Kidney glomerular epithelial cell (primary cell): ENCODE data around the gene AGBL1.
"Not testable (repeated sequence)": the region's sequence is repeated elsewhere in the genome, so short reads cannot be mapped to it uniquely, and the experiment has no call there.

ENCODE experiments used
- DNase-seq: peaks from one replicate; lab custom pipeline; 2025; lab: John Stamatoyannopoulos, UW

Gene AGBL1

DNA sequence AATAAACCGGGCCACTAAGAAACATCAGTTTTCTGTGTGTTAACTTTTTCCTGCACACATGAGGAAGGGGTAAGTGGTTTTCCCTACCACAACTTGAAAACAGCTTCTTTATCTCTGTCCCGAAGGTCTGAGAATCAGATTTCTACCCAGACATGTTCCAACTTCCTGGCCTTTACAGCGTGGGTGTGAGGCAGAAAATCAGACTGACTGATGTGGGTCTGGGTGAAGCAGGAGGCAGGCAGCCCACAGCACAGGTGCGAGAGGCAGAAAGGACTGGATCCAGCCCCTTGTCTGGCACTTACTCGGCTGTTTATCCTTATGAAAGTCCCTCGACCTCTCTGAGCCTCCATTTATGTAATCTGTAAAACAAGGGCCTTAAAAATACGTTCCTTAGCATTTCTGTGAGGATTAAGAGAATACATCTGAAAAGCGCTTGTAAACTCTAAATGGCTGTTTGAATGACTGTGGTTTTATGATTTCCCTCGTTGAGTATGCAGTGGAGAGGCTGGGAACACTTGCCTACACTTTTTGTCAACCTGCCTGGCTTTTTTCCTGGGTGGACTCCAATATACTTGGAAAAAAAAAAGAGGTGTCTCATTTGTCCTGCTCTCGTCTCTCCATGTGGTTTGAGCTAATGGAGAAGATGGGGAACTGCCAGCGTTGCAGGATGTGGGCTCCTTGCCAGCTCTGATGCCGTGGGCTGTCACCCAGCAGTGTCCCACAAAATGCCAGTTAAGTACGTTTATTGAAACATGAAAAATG is 3.1 kb downstream of the AGBL1 start:
- DNase-seq = no peak

DNA sequence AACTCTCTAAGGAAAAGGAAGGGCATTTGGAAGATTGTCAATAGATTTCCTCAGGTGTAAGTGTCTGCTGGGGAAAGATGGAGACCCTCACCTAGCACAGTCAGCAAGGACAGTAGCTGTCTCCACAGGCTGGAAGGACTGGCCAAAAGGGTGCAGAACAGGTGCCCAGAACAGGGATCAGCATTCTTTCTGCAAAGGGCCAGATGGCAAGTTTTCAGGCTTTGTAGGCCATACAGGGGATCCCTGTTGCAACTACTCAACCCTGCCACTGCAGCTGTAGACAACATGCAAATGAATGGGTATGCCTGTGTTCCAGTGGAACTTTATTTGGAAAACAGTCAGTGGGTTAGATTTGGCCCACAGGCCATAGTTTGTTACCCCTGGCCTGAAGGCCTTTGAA is 8.1 kb downstream of the AGBL1 start:
- no peak for DNase-seq

DNA sequence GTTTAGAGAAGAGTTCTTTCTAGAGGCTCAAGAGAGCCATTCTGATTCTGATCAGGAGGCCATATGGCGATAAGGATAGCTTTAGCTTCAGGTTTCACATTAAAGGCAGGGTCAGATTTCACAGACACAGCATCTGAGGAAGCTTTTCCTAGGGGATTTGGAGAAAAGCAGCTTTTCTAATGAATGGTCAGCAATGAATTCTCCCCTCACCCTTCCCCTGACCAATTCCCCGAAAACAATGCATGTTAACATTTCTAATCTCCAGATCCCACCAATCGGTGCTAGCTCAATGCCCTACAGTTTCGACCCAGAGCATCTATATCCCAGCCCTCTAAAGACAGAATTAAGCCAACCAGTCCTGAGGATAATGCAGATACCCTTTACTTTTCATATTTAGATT is 9.8 kb downstream of the AGBL1 start:
- DNase-seq = no peak

DNA sequence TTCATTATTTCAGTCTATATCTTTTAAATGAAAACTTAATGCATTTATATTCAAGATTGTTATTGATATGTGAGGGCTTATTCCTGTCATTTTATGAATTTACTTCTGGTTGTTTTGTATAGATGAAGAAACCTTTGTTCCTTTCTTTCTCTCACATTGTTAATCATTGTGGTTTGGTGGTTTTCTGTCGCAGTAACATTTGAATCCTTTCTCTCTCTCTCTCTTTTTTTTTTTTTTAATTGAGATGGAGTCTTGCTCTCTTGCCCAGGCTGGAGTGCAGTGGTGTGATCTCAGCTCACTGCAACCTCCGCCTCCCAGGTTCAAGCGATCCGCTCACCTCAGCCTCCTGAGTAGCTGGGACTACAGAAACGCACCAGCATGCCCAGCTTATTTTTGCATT is 22.1 kb downstream of the AGBL1 start:
- DNase-seq = no peak

DNA sequence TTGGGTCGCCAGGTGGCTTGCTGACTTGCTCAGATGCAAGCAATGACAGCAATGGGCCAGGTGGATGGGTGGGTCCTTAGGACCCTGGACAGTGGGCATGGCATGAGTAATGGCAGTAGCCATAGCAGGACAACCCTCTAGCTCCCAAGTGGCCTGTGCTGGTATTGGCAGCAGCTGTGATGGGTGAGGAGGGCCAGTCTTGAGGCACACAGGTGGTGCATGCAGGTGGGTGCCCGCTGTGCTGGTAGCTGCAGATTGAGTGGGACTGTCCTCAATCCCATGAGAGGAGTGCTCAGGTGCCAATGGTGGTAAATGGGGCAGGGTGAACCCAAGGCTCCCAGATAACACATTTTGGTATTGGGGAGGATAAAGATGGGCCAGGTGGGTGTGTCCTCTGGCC is 24.2 kb downstream of the AGBL1 start:
- no peak for DNase-seq

DNA sequence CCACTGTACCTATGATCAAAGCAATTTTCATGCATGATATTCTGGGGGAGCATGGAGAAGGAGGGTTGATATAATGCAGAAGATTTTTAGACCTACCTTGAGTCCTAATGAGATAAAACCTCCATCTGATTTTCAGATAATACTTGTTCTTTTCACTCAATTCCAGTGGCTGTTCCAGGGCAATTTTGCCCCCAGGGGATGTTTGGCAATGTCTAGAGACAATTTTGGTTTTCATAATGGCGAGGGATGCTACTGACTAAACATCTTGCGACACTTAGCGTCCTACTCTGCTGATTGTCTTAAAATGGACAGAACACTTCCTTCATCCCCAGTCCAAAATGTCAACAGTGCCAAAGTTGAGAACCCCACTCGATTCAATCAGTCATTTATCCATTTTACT is 26.6 kb downstream of the AGBL1 start:
- no peak for DNase-seq

DNA sequence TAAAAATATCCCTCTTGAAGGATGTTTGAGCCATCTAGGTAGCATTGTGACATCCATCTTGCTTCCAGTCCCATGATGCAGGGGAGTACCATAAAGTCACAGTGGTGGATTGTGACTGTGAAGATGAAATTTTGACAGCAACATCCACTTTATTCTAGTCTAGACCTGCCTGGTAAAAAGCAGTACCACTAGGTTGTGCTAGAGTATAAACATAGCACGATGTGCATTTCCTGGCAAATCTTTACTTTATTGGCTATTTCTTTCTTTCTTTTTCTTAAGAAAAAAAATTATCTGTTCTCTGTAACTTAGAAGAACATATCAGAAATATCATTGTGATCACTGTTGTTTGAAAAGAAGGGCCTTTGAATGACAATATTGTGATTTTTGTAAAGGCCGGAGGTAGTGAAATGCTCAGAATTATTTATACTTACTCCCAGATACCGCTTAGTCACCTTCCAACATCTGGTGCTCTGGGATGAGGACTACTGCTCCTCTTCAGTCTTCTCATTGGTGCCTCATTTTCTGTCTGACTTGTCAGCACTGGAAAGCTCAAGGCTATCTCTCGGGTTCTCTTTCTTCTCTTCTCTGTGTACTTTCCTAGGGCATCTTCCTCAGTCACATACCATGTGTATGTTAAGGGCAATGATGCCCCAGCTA is 35.6 kb downstream of the AGBL1 start:
- DNase-seq = no peak

DNA sequence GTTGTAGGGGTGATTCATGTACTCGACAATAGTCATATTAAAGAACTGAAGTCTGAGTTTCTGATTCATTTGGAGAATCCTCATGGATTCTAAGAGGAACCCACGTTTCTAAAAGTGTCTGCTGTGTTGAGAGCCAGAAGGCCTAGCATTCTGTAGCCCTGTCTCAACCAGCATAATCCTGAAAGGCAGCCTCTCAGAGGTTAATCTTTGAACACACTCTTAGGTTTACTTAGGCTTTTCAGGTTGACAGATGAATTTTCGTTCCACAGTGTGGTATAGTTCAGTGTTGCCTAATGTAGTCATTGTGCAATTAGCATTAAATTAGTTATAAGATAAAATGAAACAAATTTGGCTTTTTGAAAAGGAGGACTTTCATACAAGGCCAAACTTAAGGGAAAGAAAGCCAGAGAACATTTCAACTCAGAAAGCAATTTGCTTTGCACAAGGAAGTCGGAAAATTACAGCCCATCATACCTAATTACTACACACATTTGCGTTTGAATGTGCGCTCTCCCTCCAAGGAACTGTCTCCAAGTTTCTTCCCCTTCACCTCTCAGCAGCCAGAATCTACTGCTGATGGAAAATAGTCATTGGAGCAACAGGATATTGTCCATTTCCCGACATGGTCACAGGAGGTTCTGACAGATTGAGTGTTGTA is 42.0 kb downstream of the AGBL1 start:
- no peak for DNase-seq

DNA sequence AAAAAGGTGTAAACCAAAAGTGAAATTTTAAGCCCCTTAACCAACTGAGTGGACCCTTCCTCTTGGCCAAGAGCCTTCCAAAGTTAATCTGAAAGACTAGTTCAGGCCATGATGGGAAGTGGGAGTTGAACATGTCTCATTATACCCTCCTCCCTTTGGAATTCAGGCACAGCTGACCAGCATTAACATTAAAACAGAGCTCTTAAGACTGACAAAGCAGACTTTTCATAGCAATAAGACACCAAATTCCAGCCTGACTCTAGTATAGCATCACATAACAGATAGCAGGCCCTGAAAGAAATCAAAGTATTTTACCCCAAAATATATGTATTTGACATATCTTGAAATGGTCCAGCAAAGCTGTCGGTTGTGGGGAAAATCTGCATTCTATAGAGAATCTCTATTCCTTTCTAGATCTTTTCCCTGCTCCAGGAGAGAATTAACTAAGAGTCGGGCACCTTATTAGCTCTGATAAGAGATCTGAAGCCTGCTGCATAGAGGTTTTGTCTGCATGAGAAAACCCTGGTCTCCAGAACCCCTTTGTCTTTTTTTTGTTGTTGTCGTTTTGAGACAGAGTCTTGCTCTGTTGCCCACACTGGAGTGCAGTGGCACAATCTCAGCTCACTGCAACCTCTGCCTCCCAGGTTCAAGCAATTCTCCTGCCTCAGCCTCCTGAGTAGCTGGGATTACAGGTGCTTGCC is 43.2 kb downstream of the AGBL1 start:
- not testable (repeated sequence) for DNase-seq

DNA sequence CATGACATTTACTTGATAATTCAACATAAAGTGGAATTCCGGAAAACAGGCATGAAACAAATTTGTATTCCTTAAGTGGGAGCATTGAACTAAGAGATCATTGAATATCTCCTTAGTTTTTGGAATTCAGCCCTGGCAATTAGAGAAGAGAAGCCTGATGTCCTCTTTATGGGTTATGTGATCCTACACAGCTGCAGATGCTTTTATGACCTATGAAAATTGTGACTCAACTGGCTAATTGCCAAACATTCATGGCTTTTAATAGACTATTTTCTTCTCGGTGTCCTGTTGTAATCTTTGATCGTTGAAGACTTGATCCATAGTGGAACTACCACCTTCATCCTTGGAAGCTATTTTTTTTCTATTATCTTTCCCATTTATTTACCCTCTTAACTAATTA is 46.1 kb downstream of the AGBL1 start:
- no peak for DNase-seq

DNA sequence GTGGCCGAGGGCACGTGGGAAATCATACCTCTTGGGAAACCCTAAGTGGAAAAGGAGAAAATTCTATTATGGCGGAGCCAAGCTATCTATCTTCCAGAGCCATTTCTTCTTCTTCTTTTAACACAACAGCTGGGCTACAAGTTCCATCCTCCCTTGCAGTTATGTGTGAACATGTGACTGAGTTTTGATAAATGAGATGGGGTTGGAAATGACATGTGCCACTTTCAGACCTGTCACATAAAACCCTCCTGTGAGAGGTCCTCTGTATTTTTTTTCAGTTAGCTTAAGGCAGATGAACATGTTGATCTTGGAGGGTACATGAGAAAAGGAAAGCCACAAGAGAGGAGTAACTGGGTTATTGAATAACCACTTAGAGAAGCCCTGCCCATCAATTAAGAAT is 47.9 kb downstream of the AGBL1 start:
- no peak for DNase-seq

DNA sequence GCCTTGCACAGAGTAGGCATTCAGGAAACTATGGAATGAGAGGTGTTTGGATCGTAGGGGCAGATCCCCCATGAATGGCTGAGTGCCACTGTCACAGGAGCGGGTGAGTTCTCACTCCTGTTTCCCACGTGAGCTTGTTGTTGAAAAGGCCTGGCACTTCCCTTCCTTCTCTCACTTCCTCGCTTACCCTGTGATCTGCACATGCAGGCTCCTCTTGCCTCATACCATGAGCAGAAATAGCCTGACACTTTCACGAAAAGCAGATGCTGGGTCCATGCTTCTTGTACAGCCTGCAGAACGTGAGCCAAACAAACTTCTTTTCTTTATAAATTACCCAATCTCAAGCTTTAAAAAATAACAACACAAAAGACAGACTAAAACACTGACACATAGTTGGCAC is 55.4 kb downstream of the AGBL1 start:
- no peak for DNase-seq

DNA sequence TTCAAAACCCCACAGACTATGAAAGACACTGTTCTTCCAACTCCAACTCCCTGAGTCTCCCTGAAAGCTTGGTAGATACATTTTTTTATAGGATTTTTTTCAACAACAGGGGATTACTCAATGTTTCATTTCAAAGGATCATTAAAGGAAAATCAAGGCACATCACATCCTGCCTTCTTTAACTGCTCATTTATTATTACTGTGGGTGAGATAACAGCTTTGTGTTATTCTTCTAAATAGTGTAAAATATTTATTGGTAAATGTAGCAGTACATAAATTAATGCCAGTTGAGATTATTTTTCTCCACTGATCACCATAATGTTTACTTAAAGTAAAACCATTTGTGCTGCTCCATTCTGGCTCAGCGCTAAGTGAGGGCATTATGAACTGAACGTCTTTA is 57.2 kb downstream of the AGBL1 start:
- DNase-seq = no peak

DNA sequence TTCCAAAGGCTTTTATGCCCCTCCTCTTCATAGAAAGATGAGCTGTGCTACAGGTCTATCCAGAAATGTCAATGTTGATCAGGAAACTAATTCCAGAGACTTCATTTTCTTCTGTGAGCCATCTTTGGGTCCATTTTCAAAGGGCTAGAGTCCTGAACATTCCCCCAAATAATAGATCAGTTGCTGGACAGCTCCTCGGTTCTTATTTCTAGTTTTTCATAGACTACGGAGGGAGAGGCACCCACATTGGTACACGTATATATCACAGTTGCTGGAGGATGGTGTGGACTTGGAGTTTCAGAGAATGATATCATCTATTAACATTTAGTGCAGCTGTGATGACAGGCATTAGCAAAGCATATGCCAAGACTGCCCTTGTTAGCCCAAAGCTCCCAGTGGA is 59.1 kb downstream of the AGBL1 start:
- DNase-seq = no peak

DNA sequence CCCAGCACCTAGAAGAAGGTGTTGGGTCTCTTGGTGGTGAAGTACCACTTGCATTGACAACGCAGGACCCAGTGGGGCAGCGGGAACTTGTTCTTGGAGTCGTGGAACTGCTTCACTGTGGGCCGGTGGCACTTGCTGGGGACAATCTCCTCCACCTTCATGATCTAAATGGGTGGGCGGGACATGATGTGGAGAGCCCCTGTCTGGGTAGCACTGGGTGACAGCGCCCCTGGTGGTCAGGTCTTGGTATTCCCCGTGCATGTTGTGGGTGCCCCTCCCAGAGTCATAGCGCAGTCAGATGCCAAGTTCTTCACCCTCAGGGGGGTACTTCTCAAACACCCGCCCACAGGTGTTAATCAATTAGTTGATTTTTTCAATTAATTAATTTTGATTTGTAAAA is 60.2 kb downstream of the AGBL1 start:
- no peak for DNase-seq

DNA sequence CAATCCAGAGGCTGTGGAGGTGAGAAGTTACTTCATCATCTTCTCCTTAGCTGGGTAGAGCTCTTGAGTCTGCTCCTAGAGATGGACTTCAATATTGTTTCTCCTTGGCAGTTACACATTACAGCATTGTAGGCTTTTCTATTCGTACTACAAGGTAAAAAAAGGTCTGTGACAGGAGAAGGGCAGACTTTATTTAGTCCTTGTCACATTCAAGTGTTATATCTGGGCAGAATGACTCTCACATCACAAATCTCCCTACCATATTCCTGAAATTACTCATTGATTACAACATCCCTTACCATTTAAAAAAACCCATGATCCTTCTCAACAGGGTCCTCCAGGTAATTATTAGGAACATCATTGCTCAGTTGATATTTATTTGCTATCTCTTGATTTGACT is 75.0 kb downstream of the AGBL1 start:
- DNase-seq = no peak

DNA sequence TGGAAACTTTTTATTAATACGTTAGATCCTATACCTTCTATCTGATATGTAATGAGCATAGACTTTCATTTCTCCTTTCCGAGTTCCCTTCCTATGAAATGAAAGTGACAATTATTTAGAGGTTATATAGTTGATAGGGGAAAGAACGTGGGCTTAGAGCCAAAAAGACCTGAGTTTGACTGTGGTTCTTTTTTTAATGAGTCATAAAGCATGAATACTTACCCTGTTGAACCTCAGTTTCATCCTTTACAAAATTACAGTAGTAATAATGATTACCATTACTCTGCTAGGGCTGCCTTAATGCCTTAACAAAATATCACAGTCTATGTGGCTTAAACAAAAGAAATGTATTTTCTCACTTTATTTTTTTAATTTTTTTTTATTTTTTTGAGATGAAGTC is 75.9 kb downstream of the AGBL1 start:
- no peak for DNase-seq

DNA sequence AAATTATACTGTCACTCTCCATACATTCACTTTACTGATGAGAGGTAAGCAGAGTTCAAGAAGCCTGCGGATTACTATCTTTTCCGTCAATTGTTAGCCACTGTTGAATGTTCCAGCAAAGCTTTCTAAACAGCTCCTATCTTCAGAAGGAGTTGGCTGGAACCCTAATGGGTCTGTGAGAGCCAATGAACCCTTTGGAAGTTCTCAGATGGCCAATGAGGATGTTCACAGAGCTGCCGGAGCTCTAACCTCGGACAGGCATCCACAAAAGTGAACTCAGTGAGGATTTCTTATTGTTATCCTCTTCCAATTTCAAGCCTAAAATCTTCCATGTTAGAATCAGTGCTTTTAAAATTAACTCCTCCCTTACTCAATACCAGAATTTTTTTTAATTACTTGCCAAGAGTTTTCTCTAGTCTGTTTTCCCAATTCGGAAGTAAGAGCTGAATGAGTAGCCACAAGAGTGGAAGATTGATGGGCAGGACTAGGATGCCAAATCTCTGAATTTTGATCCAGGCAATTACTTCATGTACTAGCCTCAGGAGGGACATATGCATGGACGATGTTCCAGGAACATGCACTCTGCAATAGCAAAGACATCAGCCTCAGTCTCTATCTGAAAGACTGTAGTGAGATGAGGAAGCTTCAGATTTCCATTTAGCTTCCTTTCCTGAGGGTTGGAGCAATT is 78.1 kb downstream of the AGBL1 start:
- DNase-seq = no peak

DNA sequence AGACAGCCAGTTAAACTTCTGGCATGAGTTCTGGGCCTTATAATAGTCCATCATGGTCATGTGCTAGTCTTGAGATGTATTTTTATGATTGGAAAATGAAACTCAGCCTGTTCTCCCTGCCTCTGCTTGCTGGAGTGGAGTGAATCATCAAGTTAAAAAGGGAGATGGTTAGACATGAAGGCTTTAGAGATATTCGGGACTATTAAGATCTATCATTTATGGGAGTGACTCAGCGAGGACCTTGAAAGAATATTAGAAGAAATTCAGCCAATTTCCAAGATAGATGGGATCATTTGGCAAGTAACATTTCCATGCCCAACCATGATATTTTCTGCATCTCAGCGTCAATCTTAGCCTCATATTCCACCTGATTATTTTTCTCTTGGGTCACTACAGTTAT is 79.8 kb downstream of the AGBL1 start:
- DNase-seq = no peak

DNA sequence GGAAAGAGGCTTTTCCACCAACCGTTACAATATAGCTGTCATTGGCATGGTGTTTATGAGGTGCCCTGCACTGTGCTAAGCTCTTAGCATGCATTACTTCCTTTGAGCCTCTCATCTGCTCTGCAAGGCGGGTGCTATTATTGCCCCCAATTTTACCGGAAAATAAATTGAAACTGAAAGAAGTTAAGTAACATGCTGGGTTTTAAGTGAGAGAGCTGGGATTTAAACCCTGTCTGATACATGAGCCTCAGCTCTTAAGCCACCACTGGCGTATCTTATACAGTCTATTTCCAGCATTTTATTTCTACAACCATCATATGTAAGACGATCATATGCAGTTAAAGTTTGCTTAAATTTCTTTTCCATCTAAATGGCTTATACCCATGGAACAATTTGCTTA is 81.6 kb downstream of the AGBL1 start:
- DNase-seq = no peak

DNA sequence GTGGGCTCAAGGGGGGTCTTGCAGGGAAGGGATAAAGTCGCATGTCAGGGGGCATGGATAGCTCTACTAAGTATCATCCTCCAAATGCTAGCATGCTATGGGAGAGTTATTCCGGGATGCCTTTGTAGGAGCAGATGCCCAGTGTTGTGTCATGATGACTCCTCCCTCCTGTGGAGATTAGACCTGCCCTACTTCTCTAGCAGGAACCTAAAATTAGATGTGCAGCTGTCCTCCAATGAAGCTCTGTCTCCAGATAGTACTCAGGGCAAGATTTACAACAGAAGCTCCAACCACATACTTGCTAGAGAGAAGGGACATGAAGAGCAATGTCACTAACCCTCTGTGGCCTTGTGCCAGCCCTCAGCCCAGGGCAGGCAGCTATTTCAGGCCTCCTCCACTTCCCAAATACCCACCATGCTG is 82.5 kb downstream of the AGBL1 start:
- DNase-seq = no peak

DNA sequence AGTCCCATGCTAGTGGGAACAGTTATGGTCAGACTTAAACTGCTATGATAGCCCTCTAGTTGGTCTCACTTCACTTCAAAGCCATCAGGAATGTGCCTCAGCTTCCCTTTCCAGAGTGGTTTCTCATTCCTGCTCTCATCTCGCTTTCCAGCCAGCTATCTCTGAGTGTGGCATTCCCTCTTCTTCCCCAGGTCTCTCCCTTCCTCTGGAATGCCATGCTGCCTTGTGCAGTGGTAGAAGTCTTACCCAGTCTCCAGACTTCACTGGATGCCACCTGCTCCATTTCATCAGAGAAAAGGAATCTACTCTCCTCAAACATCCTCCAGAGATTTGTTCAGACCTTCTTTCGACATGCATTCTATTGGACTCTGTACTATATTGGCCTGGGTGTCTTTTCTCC is 83.0 kb downstream of the AGBL1 start:
- no peak for DNase-seq
